PFSK-1 (cell line): Measurements from ENCODE around the gene EIF1.

Source experiments
- POLR2AphosphoS5 ChIP-seq: IDR thresholded peaks from 2 replicates; pipeline ENCODE4 v1.6.1; 2012; ENCODE audit warnings: low read depth, mild to moderate bottlenecking, control low read depth, low read length, moderate library complexity
- REST ChIP-seq, 2 experiments: IDR thresholded peaks; 2 replicates each; pipeline versions ENCODE4 v1.6.1 to v1.8.0; 2011 to 2012; ENCODE audit warnings: low read depth in 2 of 2, low read length in 2 of 2, control low read depth in 1 of 2, inconsistent platforms in 1 of 2, mild to moderate bottlenecking in 1 of 2, moderate library complexity in 1 of 2; ENCODE audit not compliant: insufficient read depth in 1 of 2
- SIN3A ChIP-seq: IDR thresholded peaks from 2 replicates; pipeline ENCODE4 v1.6.1; 2012; ENCODE audit warnings: mild to moderate bottlenecking, low read length, moderate library complexity, borderline replicate concordance; ENCODE audit not compliant: insufficient read depth

- TF ChIP-seq SIN3A (no peak), REST (IDR thresholded peaks at IDR 0.05; ENCODE audit: insufficient read depth in 1 of 2, low read depth in 2 of 2, low read length in 2 of 2) (no peak), POLR2AphosphoS5 (no peak)
These were observed 651 bp upstream of the EIF1 start for GRCh38 chr17:41687828-41688640.
